Measurements from ENCODE around the gene INKA2. TPM values are rescaled to one million over a fixed set of nuclear protein-coding genes. Genes with fewer than 3 reads are reported as not detected.

Gene INKA2
- total RNA-seq, 1 donor from 2014 or later, result 14.7 TPM

DNA sequence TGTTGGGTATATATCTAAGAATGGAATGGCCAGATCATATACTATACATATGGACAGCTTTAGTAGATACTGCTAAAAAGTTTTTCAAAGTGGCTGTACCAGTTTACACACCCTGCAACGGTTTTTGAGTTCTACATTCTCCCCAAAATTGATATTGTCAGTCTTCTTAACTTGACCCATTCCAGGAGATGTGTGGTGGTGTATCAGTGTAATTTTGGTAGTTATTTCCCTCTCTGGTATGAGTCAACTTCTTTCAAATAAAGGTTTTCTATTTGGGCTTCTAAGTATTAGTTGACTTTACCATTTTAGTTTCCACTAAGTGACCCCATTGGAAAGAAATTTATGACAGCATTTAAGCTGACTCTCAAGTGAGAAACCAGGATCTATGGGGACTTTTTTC, 29.2 kb downstream of the INKA2 start:
- TF ChIP-seq, protein P1, sequence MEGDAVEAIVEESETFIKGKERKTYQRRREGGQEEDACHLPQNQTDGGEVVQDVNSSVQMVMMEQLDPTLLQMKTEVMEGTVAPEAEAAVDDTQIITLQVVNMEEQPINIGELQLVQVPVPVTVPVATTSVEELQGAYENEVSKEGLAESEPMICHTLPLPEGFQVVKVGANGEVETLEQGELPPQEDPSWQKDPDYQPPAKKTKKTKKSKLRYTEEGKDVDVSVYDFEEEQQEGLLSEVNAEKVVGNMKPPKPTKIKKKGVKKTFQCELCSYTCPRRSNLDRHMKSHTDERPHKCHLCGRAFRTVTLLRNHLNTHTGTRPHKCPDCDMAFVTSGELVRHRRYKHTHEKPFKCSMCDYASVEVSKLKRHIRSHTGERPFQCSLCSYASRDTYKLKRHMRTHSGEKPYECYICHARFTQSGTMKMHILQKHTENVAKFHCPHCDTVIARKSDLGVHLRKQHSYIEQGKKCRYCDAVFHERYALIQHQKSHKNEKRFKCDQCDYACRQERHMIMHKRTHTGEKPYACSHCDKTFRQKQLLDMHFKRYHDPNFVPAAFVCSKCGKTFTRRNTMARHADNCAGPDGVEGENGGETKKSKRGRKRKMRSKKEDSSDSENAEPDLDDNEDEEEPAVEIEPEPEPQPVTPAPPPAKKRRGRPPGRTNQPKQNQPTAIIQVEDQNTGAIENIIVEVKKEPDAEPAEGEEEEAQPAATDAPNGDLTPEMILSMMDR (IDR thresholded peaks at IDR 0.05), result no peak
- Histone ChIP-seq H3K27ac (no peak overlapping the region), H3K4me1 (peaks cover 17% of the 10 kb centered on the region), H3K36me3 (peaks cover 76% of the 10 kb centered on the region), H3K4me3 (no peak overlapping the region), H3K9me3 (no peaks in the 10 kb centered on the region), H3K27me3 (ENCODE audit: low read depth) (no peaks in the 10 kb centered on the region)
- DNase-seq (no peak), ATAC-seq (no peak)
- intact Hi-C loops (cut with DNase I), result no loop called here

DNA sequence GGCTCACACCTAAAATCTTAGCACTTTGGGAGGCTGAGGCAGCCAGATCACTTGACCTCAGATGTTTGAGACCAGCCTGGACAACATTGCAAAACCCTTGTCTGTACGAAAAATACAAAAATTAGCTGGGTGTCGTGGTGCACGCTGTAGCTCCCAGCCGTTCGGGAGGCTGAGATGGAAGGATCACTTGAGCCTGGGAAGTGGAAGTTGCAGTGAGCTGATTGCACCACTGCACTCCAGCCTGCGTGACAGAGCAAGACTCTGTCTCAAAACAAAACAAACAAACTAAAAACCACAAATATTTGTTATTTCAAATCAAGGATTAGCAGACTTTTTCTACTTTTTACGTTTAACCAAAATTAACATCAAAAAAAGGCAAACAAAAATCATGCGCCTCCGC, 31.3 kb downstream of the INKA2 start:
- Histone ChIP-seq H3K4me3 (no peak overlapping the region), H3K9me3 (no peaks in the 10 kb centered on the region), H3K27me3 (ENCODE audit: low read depth) (no peaks in the 10 kb centered on the region), H3K36me3 (peaks cover 97% of the 10 kb centered on the region), H3K27ac (peak overlapping the region; percentile 3), H3K4me1 (peaks cover 17% of the 10 kb centered on the region)
- DNase-seq, result peak; percentile 70
- intact Hi-C loops (cut with DNase I), result no loop called here
- TF ChIP-seq, protein P1 (IDR thresholded peaks at IDR 0.05), result no peak
- ATAC-seq, result peak; percentile 50 to 76

DNA sequence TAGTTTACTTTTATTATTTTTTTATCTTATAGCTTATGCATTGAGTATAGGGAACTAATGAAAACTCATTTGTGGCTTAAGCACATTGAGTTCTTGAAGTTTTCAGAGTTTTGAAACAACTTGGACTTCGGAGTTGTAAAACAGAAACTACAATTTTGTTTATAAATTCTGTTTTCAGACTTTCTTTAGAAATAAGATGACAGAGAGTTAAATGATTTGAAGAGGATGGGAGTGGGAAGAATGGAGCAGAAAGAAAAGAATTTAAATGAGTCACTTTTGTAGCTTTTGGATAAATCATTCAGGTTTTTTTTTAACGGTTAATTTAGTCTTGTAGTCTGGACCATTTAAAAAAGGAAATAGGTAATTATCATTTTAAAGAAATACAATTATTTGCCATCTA, 32.3 kb downstream of the INKA2 start:
- intact Hi-C loops (cut with DNase I), result no loop called here
- no peak overlapping the region for H3K4me3 ChIP-seq
- H3K27me3 ChIP-seq (ENCODE audit: low read depth), result no peaks in the 10 kb centered on the region
- TF ChIP-seq, protein P1 (IDR thresholded peaks at IDR 0.05), result no peak
- H3K4me1 ChIP-seq, result peaks cover 17% of the 10 kb centered on the region
- no peaks in the 10 kb centered on the region for H3K9me3 ChIP-seq
- no peak overlapping the region for H3K27ac ChIP-seq
- DNase-seq, result no peak
- ATAC-seq, result no peak
- peaks cover 98% of the 10 kb centered on the region for H3K36me3 ChIP-seq

DNA sequence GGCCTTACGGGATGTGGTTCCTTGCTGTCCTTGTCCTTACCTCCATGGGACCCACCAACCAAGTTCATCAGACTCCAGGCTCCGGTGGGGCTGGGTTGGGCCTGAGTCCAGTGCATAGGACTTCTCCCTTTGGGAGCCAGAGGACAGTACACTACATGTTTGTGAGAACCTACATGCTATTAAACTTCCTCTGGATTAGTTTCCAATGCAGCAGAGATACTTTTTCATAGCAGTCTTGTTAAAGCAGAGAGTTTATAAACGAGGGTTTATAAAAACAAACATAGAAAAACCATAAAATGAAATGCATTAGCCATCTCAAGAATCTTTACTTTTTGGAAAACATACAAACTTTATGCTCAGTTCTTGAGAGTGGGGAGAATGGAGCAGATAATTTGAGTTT, 33.4 kb downstream of the INKA2 start:
- Histone ChIP-seq H3K4me3 (no peak overlapping the region), H3K27ac (no peak overlapping the region), H3K9me3 (no peaks in the 10 kb centered on the region), H3K4me1 (peaks cover 17% of the 10 kb centered on the region), H3K36me3 (peaks cover 98% of the 10 kb centered on the region), H3K27me3 (ENCODE audit: low read depth) (no peaks in the 10 kb centered on the region)
- intact Hi-C loops (cut with DNase I), result no loop called here
- TF ChIP-seq, protein P1 (IDR thresholded peaks at IDR 0.05), result no peak
- no peak for DNase-seq
- no peak for ATAC-seq

DNA sequence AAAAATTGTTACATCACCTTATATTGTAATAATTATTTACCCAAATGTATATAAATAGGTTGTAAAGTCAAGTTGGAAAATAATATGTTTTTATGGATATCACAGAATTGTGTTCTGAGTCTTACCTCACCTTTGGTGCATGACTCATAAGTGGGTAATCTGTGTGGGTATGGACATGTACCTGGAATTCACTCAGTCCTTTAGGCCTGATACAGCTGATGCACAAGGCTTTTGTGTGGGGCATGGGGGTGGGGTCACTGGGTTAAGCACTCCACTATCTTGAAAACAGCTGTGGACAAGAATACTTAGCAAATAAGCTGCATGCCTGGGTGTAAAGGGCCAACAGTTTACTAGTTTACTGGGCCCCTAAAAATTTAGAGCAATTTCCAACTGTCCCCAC, 34.4 kb downstream of the INKA2 start:
- peak; percentile 73 to 76 for ATAC-seq
- intact Hi-C loops (cut with DNase I), result no loop called here
- DNase-seq, result no peak
- peaks cover 17% of the 10 kb centered on the region for H3K4me1 ChIP-seq
- H3K27ac ChIP-seq, result no peak overlapping the region
- H3K27me3 ChIP-seq (ENCODE audit: low read depth), result no peaks in the 10 kb centered on the region
- no peaks in the 10 kb centered on the region for H3K9me3 ChIP-seq
- TF ChIP-seq, protein P1 (IDR thresholded peaks at IDR 0.05), result no peak
- peaks cover 98% of the 10 kb centered on the region for H3K36me3 ChIP-seq
- no peak overlapping the region for H3K4me3 ChIP-seq

DNA sequence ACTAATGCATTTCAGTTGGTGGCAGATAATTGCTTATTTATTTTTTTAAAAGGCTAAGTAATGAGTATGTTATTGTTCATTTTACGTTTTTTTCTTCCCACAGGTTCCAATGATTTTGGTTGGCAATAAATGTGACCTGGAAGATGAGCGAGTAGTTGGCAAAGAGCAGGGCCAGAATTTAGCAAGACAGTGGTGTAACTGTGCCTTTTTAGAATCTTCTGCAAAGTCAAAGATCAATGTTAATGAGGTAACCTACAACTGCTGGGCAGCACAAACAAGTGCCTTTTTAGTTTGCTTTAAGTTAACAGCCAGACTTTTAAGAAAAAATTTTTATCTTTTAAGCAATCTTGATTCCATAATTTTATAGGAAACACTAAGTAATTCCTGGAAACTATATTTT, 35.0 kb downstream of the INKA2 start:
- no peak for DNase-seq
- intact Hi-C loops (cut with DNase I), result no loop called here
- H3K27ac ChIP-seq, result no peak overlapping the region
- peaks cover 98% of the 10 kb centered on the region for H3K36me3 ChIP-seq
- no peaks in the 10 kb centered on the region for H3K9me3 ChIP-seq
- no peak for ATAC-seq
- no peaks in the 10 kb centered on the region for H3K27me3 ChIP-seq (ENCODE audit: low read depth)
- TF ChIP-seq, protein P1 (IDR thresholded peaks at IDR 0.05), result no peak
- peaks cover 13% of the 10 kb centered on the region for H3K4me1 ChIP-seq
- no peak overlapping the region for H3K4me3 ChIP-seq
